ENCODE results near the gene PDCD4. TPM values are rescaled to one million over a fixed set of nuclear protein-coding genes. Genes with fewer than 3 reads are reported as not detected.

The PDCD4 gene
- total and polyA plus RNA-seq, 2 of the 4 experiments (the other 2 are of a cell fraction), result 10.9 to 49.7 TPM

DNA sequence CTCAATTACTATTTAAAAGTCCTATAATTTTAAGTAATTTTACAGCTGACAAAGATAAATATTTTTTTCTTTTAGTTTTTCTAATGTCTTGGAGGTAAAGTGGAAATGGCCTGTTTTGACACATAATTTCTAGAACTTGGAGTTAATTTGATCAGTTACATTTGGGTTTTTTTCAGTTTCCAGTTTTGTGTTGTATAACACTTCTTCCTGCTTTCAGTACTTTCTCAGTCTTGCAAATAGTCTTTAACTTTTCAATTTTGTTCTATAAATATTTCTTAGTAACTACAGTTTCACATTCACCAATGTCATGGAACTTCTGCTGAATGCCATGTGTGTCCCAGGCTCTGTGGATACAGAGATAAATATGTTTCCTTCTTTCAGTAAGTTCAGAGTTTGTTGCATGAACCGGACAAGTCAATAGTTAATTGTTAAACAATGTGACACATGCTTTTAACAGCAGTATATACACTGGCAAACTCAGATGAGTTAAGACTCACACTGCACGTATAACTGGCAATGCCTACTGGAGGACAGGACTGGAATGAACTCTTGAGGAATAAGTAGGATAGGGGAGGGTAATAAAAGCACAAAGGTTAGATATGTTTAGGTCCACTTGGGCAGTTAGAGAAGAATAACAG lies 52.2 kb downstream of the PDCD4 start:
- no TSS peak for BruUV-seq (replicated peaks)
- POLR2A ChIA-PET (ENCODE audit: unreplicated experiment), result no interaction called here

More for the DNA sequence above, 52.2 kb downstream of the PDCD4 start:
- Histone ChIP-seq H3K4me3 (ENCODE audit: insufficient read depth, low read depth, low read length) (no peak overlapping the region), H2BK5ac (ENCODE audit: low read depth, low read length, poor library complexity, severe bottlenecking) (no peak overlapping the region), H3K4ac (ENCODE audit: low read depth, low read length) (no peak overlapping the region), H2BK120ac (ENCODE audit: low read depth, low read length) (no peak overlapping the region), H3K27ac (ENCODE audit: insufficient read depth, low read length) (no peak overlapping the region), H3K27me3 (ENCODE audit: control insufficient read depth, insufficient read depth, low read length) (no peaks in the 10 kb centered on the region), H3K9me1 (ENCODE audit: insufficient read depth, low read length) (peaks cover 5% of the 10 kb centered on the region), H2AK9ac (replicated peaks; ENCODE audit: low read depth, low read length, poor library complexity) (no peak overlapping the region), H3K9me3 (ENCODE audit: control insufficient read depth, insufficient read depth, low read length) (no peaks in the 10 kb centered on the region), H2BK20ac (ENCODE audit: low read depth, low read length) (no peak overlapping the region), H3K14ac (replicated peaks; ENCODE audit: low read depth, low read length) (no peak overlapping the region), H2AFZ (replicated peaks; ENCODE audit: low read length, poor library complexity) (no peak overlapping the region), H4K5ac (ENCODE audit: low read depth, low read length) (no peak overlapping the region), H3K36me3 (ENCODE audit: control insufficient read depth, insufficient read depth, low read length) (no peaks in the 10 kb centered on the region), H3K56ac (ENCODE audit: extremely low read depth, insufficient read depth, low read length) (no peak overlapping the region), H2BK15ac (ENCODE audit: low read depth, low read length) (no peak overlapping the region), H3K4me1 (ENCODE audit: control insufficient read depth, insufficient read depth, low read length) (no peaks in the 10 kb centered on the region), H4K20me1 (ENCODE audit: insufficient read depth, low read length) (peaks cover 38% of the 10 kb centered on the region), H2AK5ac (ENCODE audit: low read depth, low read length) (no peak overlapping the region), H3K79me1 (ENCODE audit: low read depth in 1 of 2, low read length in 2 of 2) (peaks cover 0 to 32% of the 10 kb centered on the region in 2 experiments; a peak in 2 of 4 replicates), H3K9ac (ENCODE audit: low read depth, low read length) (no peak overlapping the region), H3K4me2 (ENCODE audit: low read depth, low read length) (peak overlapping the region; percentile 19; the same call in 1 of the 2 replicates), H3K23ac (ENCODE audit: low read depth, low read length) (no peak overlapping the region), H4K91ac (ENCODE audit: insufficient read depth, low read depth, low read length) (no peak overlapping the region), H3K18ac (ENCODE audit: low read depth, low read length) (no peak overlapping the region), H4K8ac (ENCODE audit: low read depth in 2 of 2, low read length in 2 of 2) (no peak overlapping the region)
- WGBS, 2 experiments (ENCODE audit: extremely low coverage in 2 of 2, insufficient read length in 1 of 2), result no CpG with 5 or more reads among the region's 2 CpGs
- in situ Hi-C loops (cut with MboI; ENCODE audit: low sequenced_read_pairs), result no loop called here
- CTCF ChIA-PET, result interaction anchor here (1.0 kb wide), 1 partner anchor 16 kb away, joined by 4 read pairs; no protein-coding TSS in a partner anchor
- intact Hi-C loops (cut with micrococcal nuclease), result loop anchor here (5.0 to 10.0 kb wide), 3 partner anchors 73 to 671 kb away; no protein-coding TSS in a partner anchor
- ATAC-seq (ENCODE audit: low read depth), result no peak
- dilution Hi-C loops (cut with HindIII; ENCODE audit: low sequenced_read_pairs, unreplicated experiment), result no loop called here
- DNase-seq, result no peak
- TF ChIP-seq RCOR1 (IDR thresholded peaks at IDR 0.05; ENCODE audit: insufficient replicate concordance, low read length) (no peak), RAD21 (IDR thresholded peaks at IDR 0.05; ENCODE audit: low read length) (no peak), CEBPB (IDR thresholded peaks at IDR 0.05; ENCODE audit: low read depth, low read length) (no peak), MXI1 (IDR thresholded peaks at IDR 0.05; ENCODE audit: borderline replicate concordance, low read depth, low read length) (no peak), POLR2A (IDR thresholded peaks at IDR 0.05; ENCODE audit: low read depth, low read length) (no peak), NFE2L2 (IDR thresholded peaks at IDR 0.05; ENCODE audit: low read depth, low read length) (no peak), BHLHE40 (IDR thresholded peaks at IDR 0.05; ENCODE audit: low read depth, low read length) (no peak)
- TF ChIP-seq, protein P1, sequence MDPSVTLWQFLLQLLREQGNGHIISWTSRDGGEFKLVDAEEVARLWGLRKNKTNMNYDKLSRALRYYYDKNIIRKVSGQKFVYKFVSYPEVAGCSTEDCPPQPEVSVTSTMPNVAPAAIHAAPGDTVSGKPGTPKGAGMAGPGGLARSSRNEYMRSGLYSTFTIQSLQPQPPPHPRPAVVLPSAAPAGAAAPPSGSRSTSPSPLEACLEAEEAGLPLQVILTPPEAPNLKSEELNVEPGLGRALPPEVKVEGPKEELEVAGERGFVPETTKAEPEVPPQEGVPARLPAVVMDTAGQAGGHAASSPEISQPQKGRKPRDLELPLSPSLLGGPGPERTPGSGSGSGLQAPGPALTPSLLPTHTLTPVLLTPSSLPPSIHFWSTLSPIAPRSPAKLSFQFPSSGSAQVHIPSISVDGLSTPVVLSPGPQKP (IDR thresholded peaks at IDR 0.05; ENCODE audit: borderline replicate concordance, low read depth, low read length), result no peak
- TF ChIP-seq, protein P2, sequence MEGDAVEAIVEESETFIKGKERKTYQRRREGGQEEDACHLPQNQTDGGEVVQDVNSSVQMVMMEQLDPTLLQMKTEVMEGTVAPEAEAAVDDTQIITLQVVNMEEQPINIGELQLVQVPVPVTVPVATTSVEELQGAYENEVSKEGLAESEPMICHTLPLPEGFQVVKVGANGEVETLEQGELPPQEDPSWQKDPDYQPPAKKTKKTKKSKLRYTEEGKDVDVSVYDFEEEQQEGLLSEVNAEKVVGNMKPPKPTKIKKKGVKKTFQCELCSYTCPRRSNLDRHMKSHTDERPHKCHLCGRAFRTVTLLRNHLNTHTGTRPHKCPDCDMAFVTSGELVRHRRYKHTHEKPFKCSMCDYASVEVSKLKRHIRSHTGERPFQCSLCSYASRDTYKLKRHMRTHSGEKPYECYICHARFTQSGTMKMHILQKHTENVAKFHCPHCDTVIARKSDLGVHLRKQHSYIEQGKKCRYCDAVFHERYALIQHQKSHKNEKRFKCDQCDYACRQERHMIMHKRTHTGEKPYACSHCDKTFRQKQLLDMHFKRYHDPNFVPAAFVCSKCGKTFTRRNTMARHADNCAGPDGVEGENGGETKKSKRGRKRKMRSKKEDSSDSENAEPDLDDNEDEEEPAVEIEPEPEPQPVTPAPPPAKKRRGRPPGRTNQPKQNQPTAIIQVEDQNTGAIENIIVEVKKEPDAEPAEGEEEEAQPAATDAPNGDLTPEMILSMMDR (conservative IDR thresholded peaks at IDR 0.05; ENCODE audit: low read depth, low read length), result no peak

Measured in IMR-90 (cell line).